OCI-M2 (cell line): ENCODE data around the gene FAM240B.

ENCODE experiments used
- DNase-seq: peaks from one replicate; lab custom pipeline; 2025; ENCODE audit not compliant: unreplicated experiment; lab: John Stamatoyannopoulos, UW

Gene FAM240B

GRCh38 chr9:38700695-38701094, 19.2 kb downstream of the FAM240B start:
- no peak for DNase-seq

- no peak for DNase-seq
Measured at GRCh38 chr9:38699337-38699736, 20.6 kb downstream of the FAM240B start.

- no peak for DNase-seq
Measured at GRCh38 chr9:38697776-38698300, 22.1 kb downstream of the FAM240B start.

- no peak for DNase-seq
Measured at GRCh38 chr9:38696999-38697398, 22.9 kb downstream of the FAM240B start.

GRCh38 chr9:38694676-38695075, 25.3 kb downstream of the FAM240B start:
- DNase-seq = no peak

GRCh38 chr9:38692707-38693106, 27.2 kb downstream of the FAM240B start:
- DNase-seq = no peak

GRCh38 chr9:38690574-38690973, 29.4 kb downstream of the FAM240B start:
- no peak for DNase-seq

GRCh38 chr9:38689678-38690077, 30.3 kb downstream of the FAM240B start:
- no peak for DNase-seq

GRCh38 chr9:38687992-38688391, 31.9 kb downstream of the FAM240B start:
- no peak for DNase-seq

GRCh38 chr9:38687389-38687842, 32.5 kb downstream of the FAM240B start:
- no peak for DNase-seq

GRCh38 chr9:38686933-38687332, 33.0 kb downstream of the FAM240B start:
- no peak for DNase-seq

- DNase-seq = no peak
Measured at GRCh38 chr9:38685535-38685934, 34.4 kb downstream of the FAM240B start.

- no peak for DNase-seq
Measured at GRCh38 chr9:38683336-38683735, 36.6 kb downstream of the FAM240B start.

- no peak for DNase-seq
Measured at GRCh38 chr9:38682713-38683112, 37.2 kb downstream of the FAM240B start.

- no peak for DNase-seq
Measured at GRCh38 chr9:38681747-38682227, 38.1 kb downstream of the FAM240B start.

GRCh38 chr9:38680837-38681445, 39.0 kb downstream of the FAM240B start:
- DNase-seq = no peak

GRCh38 chr9:38677660-38678303, 42.2 kb downstream of the FAM240B start:
- DNase-seq = no peak

- DNase-seq = no peak
Measured at GRCh38 chr9:38675831-38676230, 44.1 kb downstream of the FAM240B start.

GRCh38 chr9:38675211-38675610, 44.7 kb downstream of the FAM240B start:
- DNase-seq = no peak

GRCh38 chr9:38673399-38674193, 46.3 kb downstream of the FAM240B start:
- DNase-seq = no peak

GRCh38 chr9:38671748-38672147, 48.2 kb downstream of the FAM240B start:
- no peak for DNase-seq

- no peak for DNase-seq
Measured at GRCh38 chr9:38671372-38671731, 48.6 kb downstream of the FAM240B start.
